HEK293 (cell line): ENCODE data around the gene MED6.

Source experiments
- CTCF ChIA-PET: fragments of 350-600 bp; formaldehyde crosslinking; extraction: SDS; loops from one replicate; lab custom pipeline; 2021; ENCODE audit warnings: antibody characterized with exemption; lab: Yijun Ruan, JAX
- POLR2A ChIA-PET: fragments of 300-600 bp; formaldehyde crosslinking; extraction: SDS; loops from one replicate; lab custom pipeline; 2020; ENCODE audit warnings: antibody characterized with exemption, inconsistent platforms; lab: Yijun Ruan, JAX
- H3K27ac ChIP-seq: fragments of 200-500 bp; sonication (Bioruptor generic); 2 replicates; pipeline ENCODE4 v1.5.1; 2014; ENCODE audit warnings: low read depth, low read length, control low read depth, inconsistent platforms; ENCODE audit errors: extremely low read depth
- H3K36me3 ChIP-seq, 2 experiments: fragments of 200-500 bp in 1 of 2; sonication (Bioruptor generic) in 1 of 2; 1 replicate in 1 of 2; 2 replicates in 1 of 2; pipeline ENCODE4 v1.5.1; 2014 to 2017; ENCODE audit warnings: inconsistent platforms in 2 of 2, low read length in 2 of 2; ENCODE audit not compliant: control insufficient read depth in 2 of 2, insufficient read depth in 1 of 2
- H3K4me1 ChIP-seq: fragments of 200-500 bp; sonication (Bioruptor generic); 2 replicates; pipeline ENCODE4 v1.5.1; 2014; ENCODE audit warnings: mild to moderate bottlenecking, low read length, inconsistent platforms; ENCODE audit not compliant: control insufficient read depth, insufficient read depth
- H3K4me3 ChIP-seq: 2 replicates; pipeline ENCODE4 v1.5.1; 2011; ENCODE audit warnings: low read depth, mild to moderate bottlenecking, control low read depth, low read length, moderate library complexity
- H3K9me3 ChIP-seq: fragments of 200-500 bp; sonication (Bioruptor generic); 2 replicates; pipeline ENCODE4 v1.5.1; 2014; ENCODE audit warnings: low read depth, low read length, inconsistent platforms; ENCODE audit not compliant: control insufficient read depth, insufficient read depth
- IKZF3 ChIP-seq: fragments of 450-650 bp; IDR thresholded peaks from 2 replicates; pipeline ENCODE4 v1.5.0; 2018; ENCODE audit warnings: missing biosample characterization, mild to moderate bottlenecking, missing genetic modification characterization, moderate library complexity
- REPIN1 ChIP-seq: fragments of 450-650 bp; formaldehyde crosslinking; IDR thresholded peaks from 2 replicates; pipeline ENCODE4 v1.5.1; 2017; ENCODE audit warnings: missing biosample characterization, missing genetic modification characterization, low read depth
- SCRT1 ChIP-seq: fragments of 450-650 bp; formaldehyde crosslinking; IDR thresholded peaks from 2 replicates; pipeline ENCODE4 v1.5.1; 2016; ENCODE audit warnings: missing biosample characterization, missing genetic modification characterization, borderline replicate concordance
- ZBTB20 ChIP-seq: fragments of 450-650 bp; formaldehyde crosslinking; IDR thresholded peaks from 2 replicates; pipeline ENCODE4 v1.5.1; 2016; ENCODE audit warnings: missing biosample characterization, missing genetic modification characterization
- ZFP37 ChIP-seq: fragments of 450-650 bp; formaldehyde crosslinking; IDR thresholded peaks from 2 replicates; pipeline ENCODE4 v1.5.1; 2016; ENCODE audit warnings: missing biosample characterization, missing genetic modification characterization
- ZNF114 ChIP-seq: fragments of 450-650 bp; formaldehyde crosslinking; IDR thresholded peaks from 2 replicates; pipeline ENCODE4 v1.5.0; 2017; ENCODE audit warnings: missing biosample characterization, missing genetic modification characterization
- ZNF175 ChIP-seq: fragments of 450-650 bp; formaldehyde crosslinking; IDR thresholded peaks from 2 replicates; pipeline ENCODE4 v1.5.1; 2016; ENCODE audit warnings: missing biosample characterization, missing genetic modification characterization
- ZNF19 ChIP-seq: fragments of 450-650 bp; formaldehyde crosslinking; IDR thresholded peaks from 2 replicates; pipeline ENCODE4; 2016; ENCODE audit warnings: missing biosample characterization, missing genetic modification characterization, low read depth
- ZNF23 ChIP-seq: fragments of 450-650 bp; formaldehyde crosslinking; IDR thresholded peaks from 2 replicates; pipeline ENCODE4 v1.5.1; 2016; ENCODE audit warnings: missing biosample characterization, missing genetic modification characterization, borderline replicate concordance
- ZNF266 ChIP-seq: fragments of 450-650 bp; formaldehyde crosslinking; IDR thresholded peaks from 2 replicates; pipeline ENCODE4 v1.5.1; 2016; ENCODE audit warnings: missing biosample characterization, missing genetic modification characterization, low read depth
- ZNF302 ChIP-seq: fragments of 450-650 bp; formaldehyde crosslinking; IDR thresholded peaks from 2 replicates; pipeline ENCODE4 v1.5.1; 2016; ENCODE audit warnings: missing biosample characterization, missing genetic modification characterization, low read depth
- ZNF341 ChIP-seq: fragments of 450-650 bp; formaldehyde crosslinking; IDR thresholded peaks from 2 replicates; pipeline ENCODE4; 2016; ENCODE audit warnings: low read depth, missing biosample characterization, missing genetic modification characterization
- ZNF391 ChIP-seq: fragments of 450-650 bp; formaldehyde crosslinking; IDR thresholded peaks from 2 replicates; pipeline ENCODE4 v1.5.1; 2016; ENCODE audit warnings: low read depth, missing biosample characterization, missing genetic modification characterization, borderline replicate concordance
- ZNF394 ChIP-seq: fragments of 450-650 bp; formaldehyde crosslinking; IDR thresholded peaks from 2 replicates; pipeline ENCODE4 v1.5.1; 2016; ENCODE audit warnings: missing biosample characterization, missing genetic modification characterization, mild to moderate bottlenecking, moderate library complexity, borderline replicate concordance
- ZNF423 ChIP-seq: fragments of 450-650 bp; formaldehyde crosslinking; IDR thresholded peaks from 2 replicates; pipeline ENCODE4 v1.5.1; 2016; ENCODE audit warnings: missing biosample characterization, missing genetic modification characterization
- ZNF473 ChIP-seq: fragments of 450-650 bp; formaldehyde crosslinking; IDR thresholded peaks from 2 replicates; pipeline ENCODE4 v1.5.1; 2017; ENCODE audit warnings: missing biosample characterization, missing genetic modification characterization
- ZNF48 ChIP-seq: fragments of 450-650 bp; formaldehyde crosslinking; IDR thresholded peaks from 2 replicates; pipeline ENCODE4 v1.5.1; 2016; ENCODE audit warnings: missing biosample characterization, missing genetic modification characterization
- ZNF600 ChIP-seq: fragments of 450-650 bp; formaldehyde crosslinking; IDR thresholded peaks from 2 replicates; pipeline ENCODE4 v1.5.1; 2016; ENCODE audit warnings: missing biosample characterization, missing genetic modification characterization
- ZNF654 ChIP-seq: fragments of 450-650 bp; formaldehyde crosslinking; IDR thresholded peaks from 2 replicates; pipeline ENCODE4 v1.5.1; 2016; ENCODE audit warnings: low read depth, missing biosample characterization, missing genetic modification characterization
- ZNF76 ChIP-seq: fragments of 450-650 bp; formaldehyde crosslinking; IDR thresholded peaks from 2 replicates; pipeline ENCODE4; 2016; ENCODE audit warnings: low read depth, missing biosample characterization, missing genetic modification characterization, borderline replicate concordance
- ZNF768 ChIP-seq: fragments of 450-650 bp; formaldehyde crosslinking; IDR thresholded peaks from 2 replicates; pipeline ENCODE4 v1.5.1; 2018; ENCODE audit warnings: missing biosample characterization, mild to moderate bottlenecking, missing genetic modification characterization
- ZNF791 ChIP-seq: fragments of 450-650 bp; formaldehyde crosslinking; IDR thresholded peaks from 2 replicates; pipeline ENCODE4 v1.5.1; 2016; ENCODE audit warnings: missing biosample characterization, missing genetic modification characterization
- ZNF792 ChIP-seq: fragments of 450-650 bp; formaldehyde crosslinking; IDR thresholded peaks from 2 replicates; pipeline ENCODE4 v1.5.1; 2016; ENCODE audit warnings: missing biosample characterization, missing genetic modification characterization
- TF ChIP-seq, protein P1 (sequence below): sonication (generic); formaldehyde crosslinking; IDR thresholded peaks from 2 replicates; pipeline ENCODE4 v1.8.1; 2022; ENCODE audit warnings: mild to moderate bottlenecking, moderate library complexity, missing genetic modification reagents
- TF ChIP-seq, protein P2 (sequence below): fragments of 450-650 bp; formaldehyde crosslinking; IDR thresholded peaks from 2 replicates; pipeline ENCODE4 v1.5.1; 2017; ENCODE audit warnings: missing biosample characterization, missing genetic modification characterization
- TF ChIP-seq, protein P3 (sequence below): fragments of 450-650 bp; formaldehyde crosslinking; IDR thresholded peaks from 2 replicates; pipeline ENCODE4 v1.5.1; 2016; ENCODE audit warnings: missing biosample characterization, missing genetic modification characterization, low read depth
- TF ChIP-seq, protein P4 (sequence below): fragments of 450-650 bp; formaldehyde crosslinking; IDR thresholded peaks from 2 replicates; pipeline ENCODE4 v1.5.1; 2016; ENCODE audit warnings: missing biosample characterization, missing genetic modification characterization
- TF ChIP-seq, protein P5 (sequence below): fragments of 450-650 bp; formaldehyde crosslinking; optimal IDR thresholded peaks from 2 replicates; pipeline ENCODE3; 2016; ENCODE audit warnings: missing biosample characterization, mild to moderate bottlenecking, missing genetic modification characterization

Gene MED6

DNA sequence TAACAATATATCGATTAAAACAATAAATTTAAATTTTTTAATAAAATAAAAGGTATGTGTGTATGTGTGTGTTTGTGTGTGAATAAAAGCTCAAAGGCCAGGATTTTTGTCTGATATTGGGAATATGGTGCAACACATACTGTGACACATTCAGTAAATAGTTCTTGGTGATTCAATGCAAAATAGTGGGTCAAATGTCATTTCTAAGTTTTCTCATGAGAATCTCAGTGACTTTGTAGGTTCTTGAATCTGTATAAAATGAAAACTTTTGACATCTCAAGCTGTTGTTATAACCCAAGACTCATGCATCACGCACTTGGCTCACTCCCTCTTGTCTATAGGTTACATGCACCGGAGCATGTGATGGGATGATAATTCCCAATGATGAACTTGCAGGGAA is 16.2 kb upstream of the MED6 start:
- H3K9me3 ChIP-seq: no peaks in the 10 kb centered on the region
- no peak overlapping the region for H3K27ac ChIP-seq
- no peak overlapping the region for H3K4me3 ChIP-seq
- H3K36me3 ChIP-seq: no peaks in the 10 kb centered on the region
- ChIA-PET POLR2A (no interaction called here), CTCF (no interaction called here)
- TF ChIP-seq ZFP37 (tag by site-specific recombination): no peak
- no peak for TF ChIP-seq ZNF341 (tag by site-specific recombination)
- TF ChIP-seq ZNF76 (tag by site-specific recombination): no peak
- no peak for TF ChIP-seq ZNF23 (tag by site-specific recombination)
- TF ChIP-seq, protein P1, sequence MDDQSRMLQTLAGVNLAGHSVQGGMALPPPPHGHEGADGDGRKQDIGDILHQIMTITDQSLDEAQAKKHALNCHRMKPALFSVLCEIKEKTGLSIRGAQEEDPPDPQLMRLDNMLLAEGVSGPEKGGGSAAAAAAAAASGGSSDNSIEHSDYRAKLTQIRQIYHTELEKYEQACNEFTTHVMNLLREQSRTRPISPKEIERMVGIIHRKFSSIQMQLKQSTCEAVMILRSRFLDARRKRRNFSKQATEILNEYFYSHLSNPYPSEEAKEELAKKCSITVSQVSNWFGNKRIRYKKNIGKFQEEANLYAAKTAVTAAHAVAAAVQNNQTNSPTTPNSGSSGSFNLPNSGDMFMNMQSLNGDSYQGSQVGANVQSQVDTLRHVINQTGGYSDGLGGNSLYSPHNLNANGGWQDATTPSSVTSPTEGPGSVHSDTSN (CRISPR knock-in tag): no peak
- no peak for TF ChIP-seq ZNF302 (tag by site-specific recombination)
- TF ChIP-seq ZNF792 (tag by site-specific recombination): no peak
- TF ChIP-seq ZNF654 (tag by site-specific recombination): no peak
- no peak for TF ChIP-seq ZNF768 (tag by site-specific recombination)
- TF ChIP-seq, protein P2, sequence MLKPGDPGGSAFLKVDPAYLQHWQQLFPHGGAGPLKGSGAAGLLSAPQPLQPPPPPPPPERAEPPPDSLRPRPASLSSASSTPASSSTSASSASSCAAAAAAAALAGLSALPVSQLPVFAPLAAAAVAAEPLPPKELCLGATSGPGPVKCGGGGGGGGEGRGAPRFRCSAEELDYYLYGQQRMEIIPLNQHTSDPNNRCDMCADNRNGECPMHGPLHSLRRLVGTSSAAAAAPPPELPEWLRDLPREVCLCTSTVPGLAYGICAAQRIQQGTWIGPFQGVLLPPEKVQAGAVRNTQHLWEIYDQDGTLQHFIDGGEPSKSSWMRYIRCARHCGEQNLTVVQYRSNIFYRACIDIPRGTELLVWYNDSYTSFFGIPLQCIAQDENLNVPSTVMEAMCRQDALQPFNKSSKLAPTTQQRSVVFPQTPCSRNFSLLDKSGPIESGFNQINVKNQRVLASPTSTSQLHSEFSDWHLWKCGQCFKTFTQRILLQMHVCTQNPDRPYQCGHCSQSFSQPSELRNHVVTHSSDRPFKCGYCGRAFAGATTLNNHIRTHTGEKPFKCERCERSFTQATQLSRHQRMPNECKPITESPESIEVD: no peak
- TF ChIP-seq ZNF19: no peak
- TF ChIP-seq ZNF473 (tag by site-specific recombination): no peak
- TF ChIP-seq IKZF3: no peak
- no peak for TF ChIP-seq ZNF791 (tag by site-specific recombination)
- no peak for TF ChIP-seq ZNF391 (tag by site-specific recombination)
- no peak for TF ChIP-seq ZBTB20 (tag by site-specific recombination)
- no peak for TF ChIP-seq REPIN1 (tag by site-specific recombination)
- no peaks in the 10 kb centered on the region for H3K4me1 ChIP-seq

DNA sequence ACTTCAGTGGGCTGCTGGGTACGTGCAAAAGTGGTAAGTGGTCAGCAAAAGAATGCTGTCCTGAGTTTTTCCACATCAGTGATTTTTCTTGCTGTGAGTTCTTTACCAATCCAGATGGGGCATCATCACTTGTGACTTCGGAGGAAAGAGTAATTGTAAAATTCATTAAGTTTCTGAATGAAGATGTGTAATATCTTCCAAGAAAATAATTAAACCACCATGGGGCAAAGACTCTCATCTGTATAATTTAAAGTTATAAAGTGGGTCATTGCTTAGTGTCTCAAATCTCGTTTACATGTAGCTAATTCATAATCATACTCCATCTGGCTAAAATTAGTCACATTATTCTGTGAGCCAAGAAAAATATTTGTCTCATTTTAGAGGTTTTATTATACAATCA is 10.8 kb upstream of the MED6 start:
- ChIA-PET POLR2A (no interaction called here), CTCF (interaction anchor here (0.7 kb wide), 1 partner anchor 10 kb away, joined by 4 read pairs; no protein-coding TSS in a partner anchor)
- no peaks in the 10 kb centered on the region for H3K9me3 ChIP-seq
- H3K4me3 ChIP-seq: no peak overlapping the region
- H3K4me1 ChIP-seq: no peaks in the 10 kb centered on the region
- H3K27ac ChIP-seq: no peak overlapping the region
- H3K36me3 ChIP-seq: no peaks in the 10 kb centered on the region
- TF ChIP-seq, protein P3, sequence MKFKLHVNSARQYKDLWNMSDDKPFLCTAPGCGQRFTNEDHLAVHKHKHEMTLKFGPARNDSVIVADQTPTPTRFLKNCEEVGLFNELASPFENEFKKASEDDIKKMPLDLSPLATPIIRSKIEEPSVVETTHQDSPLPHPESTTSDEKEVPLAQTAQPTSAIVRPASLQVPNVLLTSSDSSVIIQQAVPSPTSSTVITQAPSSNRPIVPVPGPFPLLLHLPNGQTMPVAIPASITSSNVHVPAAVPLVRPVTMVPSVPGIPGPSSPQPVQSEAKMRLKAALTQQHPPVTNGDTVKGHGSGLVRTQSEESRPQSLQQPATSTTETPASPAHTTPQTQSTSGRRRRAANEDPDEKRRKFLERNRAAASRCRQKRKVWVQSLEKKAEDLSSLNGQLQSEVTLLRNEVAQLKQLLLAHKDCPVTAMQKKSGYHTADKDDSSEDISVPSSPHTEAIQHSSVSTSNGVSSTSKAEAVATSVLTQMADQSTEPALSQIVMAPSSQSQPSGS (tag by site-specific recombination): no peak
- TF ChIP-seq ZNF600 (tag by site-specific recombination) (no peak), ZNF114 (tag by site-specific recombination) (no peak), ZNF175 (tag by site-specific recombination) (no peak), ZNF423 (tag by site-specific recombination) (no peak), ZNF48 (tag by site-specific recombination) (no peak), ZNF394 (tag by site-specific recombination) (no peak), SCRT1 (tag by site-specific recombination) (no peak), ZNF266 (no peak)
- TF ChIP-seq, protein P4, sequence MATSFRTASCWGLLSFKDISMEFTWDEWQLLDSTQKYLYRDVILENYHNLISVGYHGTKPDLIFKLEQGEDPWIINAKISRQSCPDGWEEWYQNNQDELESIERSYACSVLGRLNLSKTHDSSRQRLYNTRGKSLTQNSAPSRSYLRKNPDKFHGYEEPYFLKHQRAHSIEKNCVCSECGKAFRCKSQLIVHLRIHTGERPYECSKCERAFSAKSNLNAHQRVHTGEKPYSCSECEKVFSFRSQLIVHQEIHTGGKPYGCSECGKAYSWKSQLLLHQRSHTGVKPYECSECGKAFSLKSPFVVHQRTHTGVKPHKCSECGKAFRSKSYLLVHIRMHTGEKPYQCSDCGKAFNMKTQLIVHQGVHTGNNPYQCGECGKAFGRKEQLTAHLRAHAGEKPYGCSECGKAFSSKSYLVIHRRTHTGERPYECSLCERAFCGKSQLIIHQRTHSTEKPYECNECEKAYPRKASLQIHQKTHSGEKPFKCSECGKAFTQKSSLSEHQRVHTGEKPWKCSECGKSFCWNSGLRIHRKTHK (tag by site-specific recombination): no peak
- TF ChIP-seq, protein P5, sequence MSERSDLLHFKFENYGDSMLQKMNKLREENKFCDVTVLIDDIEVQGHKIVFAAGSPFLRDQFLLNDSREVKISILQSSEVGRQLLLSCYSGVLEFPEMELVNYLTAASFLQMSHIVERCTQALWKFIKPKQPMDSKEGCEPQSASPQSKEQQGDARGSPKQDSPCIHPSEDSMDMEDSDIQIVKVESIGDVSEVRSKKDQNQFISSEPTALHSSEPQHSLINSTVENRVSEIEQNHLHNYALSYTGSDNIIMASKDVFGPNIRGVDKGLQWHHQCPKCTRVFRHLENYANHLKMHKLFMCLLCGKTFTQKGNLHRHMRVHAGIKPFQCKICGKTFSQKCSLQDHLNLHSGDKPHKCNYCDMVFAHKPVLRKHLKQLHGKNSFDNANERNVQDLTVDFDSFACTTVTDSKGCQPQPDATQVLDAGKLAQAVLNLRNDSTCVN (tag by site-specific recombination): no peak
